Measurements from ENCODE around the gene UTS2.

GRCh38 chr1:7846656-7847055 is 6.2 kb downstream of the UTS2 start:
- TF ChIP-seq CTCF (IDR thresholded peaks at IDR 0.05), result no peak
- TF ChIP-seq POLR2A (IDR thresholded peaks at IDR 0.05), result no peak
- no peak for TF ChIP-seq POLR2AphosphoS5 (IDR thresholded peaks at IDR 0.05)
